Epithelial cell of esophagus (primary cell): ENCODE data around the gene NAPEPLD.
"Not testable (repeated sequence)": the region's sequence is repeated elsewhere in the genome, so short reads cannot be mapped to it uniquely, and the experiment has no call there.

ENCODE experiments used
- DNase-seq: peaks from one replicate; pipeline ENCODE4 v3.0.0; 2010; ENCODE audit warnings: low read depth
- H3K4me3 ChIP-seq: 2 replicates; pipeline ENCODE4 v1.5.1; 2011; ENCODE audit warnings: mild to moderate bottlenecking, low read length, control low read depth
- TF ChIP-seq, protein P1 (sequence below): IDR thresholded peaks from 2 replicates; pipeline ENCODE4 v1.5.1; 2011; ENCODE audit warnings: low read depth, mild to moderate bottlenecking, low read length, control low read depth, inconsistent platforms; ENCODE audit not compliant: insufficient read depth; ENCODE audit errors: missing control alignments

Gene NAPEPLD

DNA sequence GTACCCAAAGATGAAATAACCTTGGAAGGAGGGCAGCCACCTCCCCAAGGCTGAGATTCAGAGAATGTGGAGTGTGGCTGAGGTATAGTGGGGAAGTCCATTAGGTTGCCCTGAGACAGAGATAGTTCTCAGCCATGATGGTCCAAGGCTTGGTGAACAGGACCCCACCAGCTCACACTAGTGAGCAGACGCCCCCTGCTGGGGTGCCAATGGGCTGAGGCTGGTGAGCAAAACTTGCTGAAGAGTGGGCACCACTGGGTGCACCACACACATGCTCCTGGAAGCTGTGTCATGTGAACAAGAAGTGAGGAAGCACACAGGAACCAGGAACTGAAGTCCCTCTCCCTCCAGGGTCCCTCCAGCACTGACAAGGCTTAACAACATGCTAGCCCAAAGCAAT, 83.2 kb downstream of the NAPEPLD start:
- TF ChIP-seq, protein P1, sequence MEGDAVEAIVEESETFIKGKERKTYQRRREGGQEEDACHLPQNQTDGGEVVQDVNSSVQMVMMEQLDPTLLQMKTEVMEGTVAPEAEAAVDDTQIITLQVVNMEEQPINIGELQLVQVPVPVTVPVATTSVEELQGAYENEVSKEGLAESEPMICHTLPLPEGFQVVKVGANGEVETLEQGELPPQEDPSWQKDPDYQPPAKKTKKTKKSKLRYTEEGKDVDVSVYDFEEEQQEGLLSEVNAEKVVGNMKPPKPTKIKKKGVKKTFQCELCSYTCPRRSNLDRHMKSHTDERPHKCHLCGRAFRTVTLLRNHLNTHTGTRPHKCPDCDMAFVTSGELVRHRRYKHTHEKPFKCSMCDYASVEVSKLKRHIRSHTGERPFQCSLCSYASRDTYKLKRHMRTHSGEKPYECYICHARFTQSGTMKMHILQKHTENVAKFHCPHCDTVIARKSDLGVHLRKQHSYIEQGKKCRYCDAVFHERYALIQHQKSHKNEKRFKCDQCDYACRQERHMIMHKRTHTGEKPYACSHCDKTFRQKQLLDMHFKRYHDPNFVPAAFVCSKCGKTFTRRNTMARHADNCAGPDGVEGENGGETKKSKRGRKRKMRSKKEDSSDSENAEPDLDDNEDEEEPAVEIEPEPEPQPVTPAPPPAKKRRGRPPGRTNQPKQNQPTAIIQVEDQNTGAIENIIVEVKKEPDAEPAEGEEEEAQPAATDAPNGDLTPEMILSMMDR: peak; percentile 48
- no peak overlapping the region for H3K4me3 ChIP-seq
- DNase-seq: peak; percentile 40

- no peak for DNase-seq
- no peak overlapping the region for H3K4me3 ChIP-seq
- TF ChIP-seq, protein P1: no peak
These were observed 85.0 kb downstream of the NAPEPLD start for GRCh38 chr7:103063895-103064294.

DNA sequence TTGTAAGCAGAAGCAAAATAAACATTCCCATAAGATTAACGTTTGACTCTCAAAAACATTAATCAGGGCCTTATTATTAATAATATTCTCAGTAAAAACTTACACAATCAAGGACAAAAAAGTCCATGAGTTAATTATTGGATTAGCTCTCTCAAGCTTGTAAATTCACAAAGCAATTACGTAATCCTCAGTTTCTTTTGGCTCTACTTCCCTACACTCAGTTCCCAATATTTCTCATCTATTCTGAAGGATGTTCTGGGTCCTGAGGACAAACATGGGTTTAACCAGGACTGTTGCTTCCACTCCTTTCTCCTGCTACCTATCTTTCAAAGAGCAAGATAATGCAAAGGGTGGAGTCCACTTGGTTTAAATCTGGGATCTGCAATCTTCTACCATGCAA, 89.4 kb downstream of the NAPEPLD start:
- no peak overlapping the region for H3K4me3 ChIP-seq
- TF ChIP-seq, protein P1: no peak
- DNase-seq: no peak

- TF ChIP-seq, protein P1: no peak
- no peak overlapping the region for H3K4me3 ChIP-seq
- no peak for DNase-seq
These were observed 90.8 kb downstream of the NAPEPLD start for GRCh38 chr7:103058122-103058521.

- not testable (repeated sequence) for DNase-seq, H3K4me3 ChIP-seq
These were observed 92.9 kb downstream of the NAPEPLD start for GRCh38 chr7:103056006-103056405.

- no peak overlapping the region for H3K4me3 ChIP-seq
- no peak for DNase-seq
- TF ChIP-seq, protein P1: no peak
These were observed 97.4 kb downstream of the NAPEPLD start for GRCh38 chr7:103051519-103051918.
